Liver (tissue), 9 donors: ENCODE measurements around the gene TOGARAM2. TPM values are rescaled to one million over a fixed set of nuclear protein-coding genes. Genes with fewer than 3 reads are reported as not detected.

Experiments
- DNase-seq: peaks from one replicate; pipeline ENCODE4 v3.0.0-alpha.2; 2017; ENCODE audit warnings: low spot score
- H3K27ac ChIP-seq, 2 donors: one replicate each; pipeline ENCODE4 v1.7.0; 2013; ENCODE audit warnings: inconsistent platforms in 2 of 2, low read length in 2 of 2, control low read depth in 1 of 2, low read depth in 1 of 2, mild to moderate bottlenecking in 1 of 2
- H3K27me3 ChIP-seq, 4 donors: one replicate each; pipeline versions ENCODE4 v1.6.1 to v1.7.0; 2013; ENCODE audit warnings: low read length in 3 of 4, inconsistent platforms in 1 of 4, mild to moderate bottlenecking in 1 of 4, moderate library complexity in 1 of 4; ENCODE audit not compliant: control insufficient read depth in 4 of 4, insufficient read depth in 4 of 4
- H3K36me3 ChIP-seq, 4 donors: one replicate each; pipeline versions ENCODE4 v1.6.1 to v1.7.0; 2013; ENCODE audit warnings: low read length in 3 of 4, mild to moderate bottlenecking in 3 of 4, low read depth in 1 of 4, moderate library complexity in 1 of 4; ENCODE audit not compliant: control insufficient read depth in 4 of 4, insufficient read depth in 3 of 4
- H3K4me1 ChIP-seq, 4 donors: one replicate each; pipeline versions ENCODE4 v1.6.1 to v1.7.0; 2013; ENCODE audit warnings: low read length in 3 of 4, mild to moderate bottlenecking in 3 of 4, moderate library complexity in 1 of 4; ENCODE audit not compliant: control insufficient read depth in 4 of 4, insufficient read depth in 4 of 4
- H3K4me3 ChIP-seq, 3 donors: one replicate each; pipeline versions ENCODE4 v1.6.1 to v1.7.0; 2013; ENCODE audit warnings: low read length in 3 of 3, control low read depth in 1 of 3, low read depth in 1 of 3, mild to moderate bottlenecking in 1 of 3
- H3K9ac ChIP-seq, 2 donors: one replicate each; pipeline ENCODE4 v1.7.0; 2013; ENCODE audit warnings: low read length in 2 of 2, mild to moderate bottlenecking in 2 of 2, moderate library complexity in 2 of 2, control low read depth in 1 of 2, low read depth in 1 of 2
- H3K9me3 ChIP-seq, 4 donors: one replicate each; pipeline versions ENCODE4 v1.6.1 to v1.7.0; 2013; ENCODE audit warnings: low read length in 3 of 4; ENCODE audit not compliant: control insufficient read depth in 4 of 4
- ATF3 ChIP-seq: IDR thresholded peaks from 2 replicates; pipeline ENCODE4 v1.6.1; 2016; ENCODE audit warnings: antibody characterized with exemption
- CTCF ChIP-seq: fragments of 150-350 bp; IDR thresholded peaks from 2 replicates; pipeline ENCODE4 v1.5.1; 2017; ENCODE audit warnings: improper control_type of control experiment, low read depth, low read length; ENCODE audit not compliant: missing input control
- EGR1 ChIP-seq, 2 donors: IDR thresholded peaks; 2 replicates each; pipeline ENCODE4 v1.6.1; 2016 to 2018; ENCODE audit warnings: antibody characterized with exemption in 2 of 2, low read depth in 2 of 2
- FOXA1 ChIP-seq: IDR thresholded peaks from 2 replicates; pipeline ENCODE4 v1.6.1; 2016; ENCODE audit warnings: antibody characterized with exemption
- FOXA2 ChIP-seq: IDR thresholded peaks from 2 replicates; pipeline ENCODE4 v1.6.1; 2016; ENCODE audit warnings: antibody characterized with exemption
- GABPA ChIP-seq, 2 donors: IDR thresholded peaks in 1 of 2; conservative IDR thresholded peaks in 1 of 2; 2 replicates each; pipeline ENCODE4 v1.6.1; 2016; ENCODE audit warnings: antibody characterized with exemption in 2 of 2, mild to moderate bottlenecking in 1 of 2, moderate library complexity in 1 of 2
- HNF4A ChIP-seq, 2 donors: conservative IDR thresholded peaks; 2 replicates each; pipeline ENCODE4 v1.6.1; 2016; ENCODE audit warnings: antibody characterized with exemption in 2 of 2, mild to moderate bottlenecking in 2 of 2
- HNF4G ChIP-seq: IDR thresholded peaks from 2 replicates; pipeline ENCODE4 v1.6.1; 2016; ENCODE audit warnings: antibody characterized with exemption
- JUND ChIP-seq, 2 donors: IDR thresholded peaks; 2 replicates each; pipeline ENCODE4 v1.6.1; 2016; ENCODE audit warnings: antibody characterized with exemption in 2 of 2
- MAX ChIP-seq: IDR thresholded peaks from 2 replicates; pipeline ENCODE4 v1.6.1; 2016; ENCODE audit warnings: antibody characterized with exemption
- NR2F2 ChIP-seq: IDR thresholded peaks from 2 replicates; pipeline ENCODE4 v1.6.1; 2016; ENCODE audit warnings: antibody characterized with exemption
- RAD21 ChIP-seq, 2 donors: IDR thresholded peaks; 2 replicates each; pipeline ENCODE4 v1.6.1; 2016; ENCODE audit warnings: antibody characterized with exemption in 2 of 2, mild to moderate bottlenecking in 2 of 2
- REST ChIP-seq: IDR thresholded peaks from 2 replicates; pipeline ENCODE4 v1.6.1; 2016; ENCODE audit warnings: antibody characterized with exemption, mild to moderate bottlenecking
- RXRA ChIP-seq, 2 donors: IDR thresholded peaks; 2 replicates each; pipeline ENCODE4 v1.6.1; 2017 to 2018; ENCODE audit warnings: antibody characterized with exemption in 2 of 2, mild to moderate bottlenecking in 1 of 2
- SP1 ChIP-seq: IDR thresholded peaks from 2 replicates; pipeline ENCODE4 v1.6.1; 2018; ENCODE audit warnings: antibody characterized with exemption, mild to moderate bottlenecking
- TAF1 ChIP-seq: conservative IDR thresholded peaks from 2 replicates; pipeline ENCODE4 v1.6.1; 2016; ENCODE audit warnings: antibody characterized with exemption, mild to moderate bottlenecking
- YY1 ChIP-seq: IDR thresholded peaks from 2 replicates; pipeline ENCODE4 v1.6.1; 2016; ENCODE audit warnings: antibody characterized with exemption, mild to moderate bottlenecking
- ZBTB33 ChIP-seq: IDR thresholded peaks from 2 replicates; pipeline ENCODE4 v1.6.1; 2016; ENCODE audit warnings: antibody characterized with exemption
- WGBS: extraction: QIAGEN DNeasy Blood & Tissue Kit; methylation state at CpG from one replicate; pipeline ENCODE4 v1.1.7; 2013; 5-methylcytosine and 5-hydroxymethylcytosine counted together
- polyA plus RNA-seq, 2 donors: library from polyadenylated mRNA; stranded (reverse) in 1 of 2; unstranded in 1 of 2; fragments of 200-250 nt in 1 of 2; fragments of >200 nt in 1 of 2; fragmentation: Nextera tagmentation in 1 of 2; extraction: Ambion mirVana in 1 of 2; gene quantifications; one replicate each; pipeline versions ENCODE4 v1.2.1 to v1.2.3, GENCODE V29; 2013 to 2015
- total RNA-seq, 2 donors: library from RNA; depleted of rRNA; stranded (reverse); fragments of >200 nt; gene quantifications; one replicate each; pipeline ENCODE4 v1.2.3, GENCODE V29; 2014
- donor health status: healthy.
- donor health status: healthy.
- donor health status: healthy.
- donor health status: healthy.
- donor health status: healthy.

The TOGARAM2 gene
- total and polyA plus RNA-seq, 4 donors = 0.15 to 0.42 (median 0.19) TPM; not detected in 1

GRCh38 chr2:29044459-29044858 is 63.4 kb downstream of the TOGARAM2 start:
- H3K27me3 ChIP-seq = no peaks in the 10 kb centered on the region
- no peaks in the 10 kb centered on the region for H3K4me1 ChIP-seq
- H3K9ac ChIP-seq = no peak overlapping the region
- no peak for TF ChIP-seq CTCF
- no peak for TF ChIP-seq MAX
- no peak for TF ChIP-seq EGR1 (IDR thresholded peaks at IDR 0.05; ENCODE audit: low read depth in 2 of 2)
- TF ChIP-seq HNF4G = no peak
- no peak for TF ChIP-seq GABPA (IDR thresholded peaks at IDR 0.05 in 1 of 2, conservative IDR thresholded peaks at IDR 0.05 in 1 of 2)
- TF ChIP-seq RXRA (IDR thresholded peaks at IDR 0.05) = no peak
- TF ChIP-seq YY1 = no peak
- no peak for TF ChIP-seq ZBTB33
- no peak for TF ChIP-seq TAF1
- TF ChIP-seq SP1 = no peak
- no peak for TF ChIP-seq REST
- TF ChIP-seq RAD21 (IDR thresholded peaks at IDR 0.05) = no peak
- TF ChIP-seq ATF3 = no peak
- TF ChIP-seq HNF4A (conservative IDR thresholded peaks at IDR 0.05) = no peak
- TF ChIP-seq FOXA1 = no peak
- no peak for TF ChIP-seq FOXA2
- no peak for TF ChIP-seq NR2F2
- TF ChIP-seq JUND (IDR thresholded peaks at IDR 0.05) = no peak
- no peaks in the 10 kb centered on the region for H3K36me3 ChIP-seq
- no peak for DNase-seq
- no peak overlapping the region for H3K4me3 ChIP-seq
- H3K9me3 ChIP-seq = no peaks in the 10 kb centered on the region
- H3K27ac ChIP-seq = no peak overlapping the region
- 90% methylated on average over 4 of the region's 4 CpGs for WGBS
